SK-N-SH (cell line): Measurements from ENCODE around the gene CHGA. TPM values are rescaled to one million over a fixed set of nuclear protein-coding genes. Genes with fewer than 3 reads are reported as not detected.
A peak's percentile ranks its signal among the peaks of the same experiment; 100 is the strongest.

Experiments used
- CTCF ChIA-PET: fragments of 300-600, 350-600 bp; formaldehyde crosslinking; extraction: SDS; loops from one replicate; lab custom pipeline; 2021; lab: Yijun Ruan, JAX
- POLR2A ChIA-PET: fragments of 350-600 bp; sonication (Branson Sonifier 250); formaldehyde crosslinking; extraction: SDS; loops from one replicate; lab custom pipeline; 2020; ENCODE audit warnings: antibody characterized with exemption, inconsistent platforms; lab: Yijun Ruan, JAX
- DNase-seq: peaks from one replicate; pipeline ENCODE4 v3.0.0; 2012
- H2AFZ ChIP-seq: fragments of 200-600 bp; sonication (generic); 2 replicates; pipeline ENCODE4 v1.8.1; 2016; ENCODE audit warnings: antibody characterized with exemption, mild to moderate bottlenecking, low read depth
- H3F3A ChIP-seq: fragments of 200-600 bp; sonication (generic); replicated peaks from 2 replicates; pipeline ENCODE3; 2016; ENCODE audit warnings: antibody characterized with exemption, mild to moderate bottlenecking; ENCODE audit not compliant: insufficient read depth
- H3K27ac ChIP-seq, 2 experiments: fragments of 200-500 bp in 1 of 2; fragments of 200-600 bp in 1 of 2; sonication (Bioruptor generic) in 1 of 2; sonication (generic), shearing (Covaris generic) in 1 of 2; 2 replicates each; pipeline versions ENCODE4 v1.5.1 to v1.6.1; 2014 to 2016; ENCODE audit warnings: low read depth in 2 of 2, inconsistent platforms in 1 of 2, low read length in 1 of 2, mild to moderate bottlenecking in 1 of 2, mixed read lengths in 1 of 2
- H3K27me3 ChIP-seq: fragments of 200-600 bp; sonication (generic), shearing (Covaris generic); 2 replicates; pipeline ENCODE4 v1.6.1; 2016; ENCODE audit warnings: mixed run types; ENCODE audit not compliant: insufficient read depth
- H3K36me3 ChIP-seq, 2 experiments: fragments of 200-500 bp in 1 of 2; fragments of 200-600 bp in 1 of 2; sonication (Bioruptor generic) in 1 of 2; sonication (generic) in 1 of 2; replicated peaks in 1 of 2; 2 replicates each; pipeline versions ENCODE3 to v1.5.1; 2014 to 2016; ENCODE audit warnings: low read length in 1 of 2, mild to moderate bottlenecking in 1 of 2; ENCODE audit not compliant: insufficient read depth in 2 of 2, control insufficient read depth in 1 of 2
- H3K4me1 ChIP-seq, 2 experiments: fragments of 200-500 bp in 1 of 2; fragments of 200-600 bp in 1 of 2; sonication (Bioruptor generic) in 1 of 2; sonication (generic), shearing (Covaris generic) in 1 of 2; 2 replicates each; pipeline versions ENCODE4 v1.5.1 to v1.6.1; 2014 to 2016; ENCODE audit warnings: low read depth in 1 of 2, low read length in 1 of 2, mixed run types in 1 of 2; ENCODE audit not compliant: insufficient read depth in 2 of 2, control insufficient read depth in 1 of 2
- H3K4me2 ChIP-seq: fragments of 200-600 bp; sonication (generic), shearing (Covaris generic); 2 replicates; pipeline ENCODE4 v1.6.1; 2017; ENCODE audit warnings: mixed run types
- H3K4me3 ChIP-seq, 2 experiments: fragments of 200-500 bp in 1 of 2; fragments of 200-600 bp in 1 of 2; sonication (Bioruptor generic) in 1 of 2; sonication (generic), shearing (Covaris generic) in 1 of 2; 2 replicates each; pipeline versions ENCODE4 v1.5.1 to v1.8.1; 2014 to 2016; ENCODE audit warnings: low read depth in 2 of 2, inconsistent platforms in 1 of 2, low read length in 1 of 2, mild to moderate bottlenecking in 1 of 2, mixed read lengths in 1 of 2, moderate library complexity in 1 of 2
- H3K79me2 ChIP-seq: fragments of 200-600 bp; sonication (generic); 2 replicates; pipeline ENCODE4 v1.8.1; 2017; ENCODE audit warnings: mild to moderate bottlenecking; ENCODE audit not compliant: insufficient read depth
- H3K9ac ChIP-seq: fragments of 200-600 bp; sonication (generic); 2 replicates; pipeline ENCODE4 v1.6.1; 2017; ENCODE audit warnings: mixed run types
- H3K9me2 ChIP-seq: fragments of 200-600 bp; sonication (generic); 2 replicates; pipeline ENCODE4 v1.6.1; 2017; ENCODE audit warnings: mixed run types
- H3K9me3 ChIP-seq: fragments of 200-600 bp; sonication (generic); 2 replicates; pipeline ENCODE4 v1.6.1; 2017; ENCODE audit warnings: mixed run types, mild to moderate bottlenecking, moderate library complexity
- H4K20me1 ChIP-seq: fragments of 200-600 bp; sonication (generic); 2 replicates; pipeline ENCODE4 v1.6.1; 2017; ENCODE audit warnings: mild to moderate bottlenecking, mixed run types; ENCODE audit not compliant: insufficient read depth
- ELF1 ChIP-seq: IDR thresholded peaks from 2 replicates; pipeline ENCODE4 v1.4.0; 2012
- EZH2phosphoT487 ChIP-seq: fragments of 200-600 bp; sonication (generic); IDR thresholded peaks from 2 replicates; pipeline ENCODE4 v1.6.1; 2017; ENCODE audit warnings: low read depth, mixed run types, mild to moderate bottlenecking, antibody characterized with exemption, moderate library complexity, borderline replicate concordance
- FOXM1 ChIP-seq: IDR thresholded peaks from 2 replicates; pipeline ENCODE4 v1.4.0; 2012; ENCODE audit warnings: low read depth, mild to moderate bottlenecking
- GABPA ChIP-seq: IDR thresholded peaks from 2 replicates; pipeline ENCODE4 v1.4.0; 2012; ENCODE audit warnings: low read depth, mild to moderate bottlenecking
- JUND ChIP-seq: IDR thresholded peaks from 2 replicates; pipeline ENCODE4 v1.4.0; 2012
- NRF1 ChIP-seq: IDR thresholded peaks from 2 replicates; pipeline ENCODE4 v1.6.1; 2012; ENCODE audit warnings: low read depth, mild to moderate bottlenecking, low read length
- RFX5 ChIP-seq: IDR thresholded peaks from 2 replicates; pipeline ENCODE4 v1.6.1; 2012; ENCODE audit warnings: mild to moderate bottlenecking, improper control_type of control experiment, low read length
- RXRA ChIP-seq: IDR thresholded peaks from 2 replicates; pipeline ENCODE4 v1.4.0; 2012; ENCODE audit warnings: low read depth, mild to moderate bottlenecking, borderline replicate concordance
- TCF12 ChIP-seq: IDR thresholded peaks from 2 replicates; pipeline ENCODE4 v1.4.0; 2012
- TEAD4 ChIP-seq: IDR thresholded peaks from 2 replicates; pipeline ENCODE4 v1.4.0; 2012; ENCODE audit warnings: mild to moderate bottlenecking, borderline replicate concordance; ENCODE audit not compliant: insufficient read depth
- USF1 ChIP-seq: IDR thresholded peaks from 2 replicates; pipeline ENCODE4 v1.4.0; 2012; ENCODE audit warnings: low read depth, borderline replicate concordance
- WGBS: methylation state at CpG from one replicate; pipeline ENCODE4 v1.1.6; 2017; ENCODE audit warnings: low lambda C conversion rate; 5-methylcytosine and 5-hydroxymethylcytosine counted together
- polyA plus RNA-seq, 3 experiments: library from polyadenylated mRNA; depleted of rRNA; stranded (reverse); fragments of >200 nt; gene quantifications; 2 replicates each; pipeline ENCODE4 v1.2.3, GENCODE V29; 2012
- TF ChIP-seq, protein P1 (sequence below): fragments of 150-350 bp; IDR thresholded peaks from 2 replicates; pipeline ENCODE4 v1.6.1; 2017; ENCODE audit warnings: antibody characterized with exemption, low read length, low read depth, borderline replicate concordance
- TF ChIP-seq, protein P2 (sequence below): IDR thresholded peaks from 2 replicates; pipeline ENCODE4 v1.4.0; 2012; ENCODE audit warnings: low read depth, borderline replicate concordance

The CHGA gene
- polyA plus RNA-seq, 1 of the 3 experiments (the other 2 are of a cell fraction) = 5.6 TPM

DNA sequence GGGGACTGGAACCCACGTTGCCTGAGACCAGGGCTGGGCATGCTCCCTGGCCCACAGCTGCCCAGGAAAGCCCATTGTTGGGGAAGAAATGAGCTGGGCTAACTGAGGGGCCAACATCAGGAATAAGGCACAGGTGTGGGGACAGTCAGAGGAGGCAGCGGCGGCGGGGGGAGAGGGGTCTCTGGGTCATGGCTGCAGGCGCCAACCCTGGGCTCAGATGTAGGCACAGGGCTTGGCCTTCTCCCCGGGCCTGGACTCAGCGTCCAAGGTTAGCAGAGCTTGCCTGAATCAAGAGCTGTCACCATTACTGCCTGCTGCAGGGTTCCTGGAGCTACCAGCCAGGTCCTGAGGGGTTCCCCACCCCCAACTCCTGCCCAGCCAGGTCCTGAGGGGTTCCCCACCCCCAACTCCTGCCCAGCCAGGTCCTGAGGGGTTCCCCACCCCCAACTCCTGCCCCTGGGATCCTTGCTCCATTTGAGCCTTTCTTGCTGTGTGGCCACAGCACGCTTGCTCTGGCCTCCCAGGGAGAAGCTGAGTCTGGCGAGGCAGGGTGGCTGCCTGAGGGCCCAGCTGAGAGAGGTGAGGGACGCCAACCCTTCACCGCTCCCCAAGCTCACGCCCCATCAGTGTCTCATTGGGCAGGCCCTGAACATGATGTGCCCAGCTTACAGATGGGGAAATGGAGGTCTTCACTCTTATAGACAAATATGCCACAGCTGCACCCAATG is 6.2 kb downstream of the CHGA start:
- POLR2A ChIA-PET = interaction anchor here (1.0 to 9.8 kb wide), 10 partner anchors 9 to 95 kb away, joined by 3 to 288 read pairs (median 5); no protein-coding TSS in a partner anchor
- peak overlapping the region in 1 of 2 experiments; percentile 50; a peak in 2 of 4 replicates for H3K27ac ChIP-seq
- H3K4me3 ChIP-seq = no peak overlapping the region; a peak in 1 of 4 replicates
- WGBS = 60% methylated on average over 8 of the region's 12 CpGs
- no peaks in the 10 kb centered on the region; the same call in 1 of the 2 replicates for H3K27me3 ChIP-seq
- no peak for DNase-seq
- CTCF ChIA-PET = interaction anchor here (1.0 to 7.5 kb wide), 4 partner anchors 44 to 210 kb away, joined by 3 to 56 read pairs (median 18); no protein-coding TSS in a partner anchor
- H2AFZ ChIP-seq = no peak overlapping the region
- no peaks in the 10 kb centered on the region for H3K9me3 ChIP-seq
- no peaks in the 10 kb centered on the region for H3F3A ChIP-seq
- no peaks in the 10 kb centered on the region for H3K9me2 ChIP-seq
- TF ChIP-seq EZH2phosphoT487 = no peak
- TF ChIP-seq USF1 = no peak
- TF ChIP-seq TEAD4 = no peak
- no peak for TF ChIP-seq FOXM1
- TF ChIP-seq ELF1 = no peak
- TF ChIP-seq JUND = no peak
- TF ChIP-seq GABPA = no peak
- TF ChIP-seq TCF12 = no peak
- no peak for TF ChIP-seq NRF1
- no peak for TF ChIP-seq RXRA
- TF ChIP-seq, protein P1, sequence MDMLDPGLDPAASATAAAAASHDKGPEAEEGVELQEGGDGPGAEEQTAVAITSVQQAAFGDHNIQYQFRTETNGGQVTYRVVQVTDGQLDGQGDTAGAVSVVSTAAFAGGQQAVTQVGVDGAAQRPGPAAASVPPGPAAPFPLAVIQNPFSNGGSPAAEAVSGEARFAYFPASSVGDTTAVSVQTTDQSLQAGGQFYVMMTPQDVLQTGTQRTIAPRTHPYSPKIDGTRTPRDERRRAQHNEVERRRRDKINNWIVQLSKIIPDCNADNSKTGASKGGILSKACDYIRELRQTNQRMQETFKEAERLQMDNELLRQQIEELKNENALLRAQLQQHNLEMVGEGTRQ = no peak
- no peak for TF ChIP-seq RFX5
- TF ChIP-seq, protein P2, sequence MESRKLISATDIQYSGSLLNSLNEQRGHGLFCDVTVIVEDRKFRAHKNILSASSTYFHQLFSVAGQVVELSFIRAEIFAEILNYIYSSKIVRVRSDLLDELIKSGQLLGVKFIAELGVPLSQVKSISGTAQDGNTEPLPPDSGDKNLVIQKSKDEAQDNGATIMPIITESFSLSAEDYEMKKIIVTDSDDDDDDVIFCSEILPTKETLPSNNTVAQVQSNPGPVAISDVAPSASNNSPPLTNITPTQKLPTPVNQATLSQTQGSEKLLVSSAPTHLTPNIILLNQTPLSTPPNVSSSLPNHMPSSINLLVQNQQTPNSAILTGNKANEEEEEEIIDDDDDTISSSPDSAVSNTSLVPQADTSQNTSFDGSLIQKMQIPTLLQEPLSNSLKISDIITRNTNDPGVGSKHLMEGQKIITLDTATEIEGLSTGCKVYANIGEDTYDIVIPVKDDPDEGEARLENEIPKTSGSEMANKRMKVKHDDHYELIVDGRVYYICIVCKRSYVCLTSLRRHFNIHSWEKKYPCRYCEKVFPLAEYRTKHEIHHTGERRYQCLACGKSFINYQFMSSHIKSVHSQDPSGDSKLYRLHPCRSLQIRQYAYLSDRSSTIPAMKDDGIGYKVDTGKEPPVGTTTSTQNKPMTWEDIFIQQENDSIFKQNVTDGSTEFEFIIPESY = no peak
- no peaks in the 10 kb centered on the region for H3K79me2 ChIP-seq
- H3K4me1 ChIP-seq = peaks cover 0 to 89% of the 10 kb centered on the region in 2 experiments; a peak in 2 of 4 replicates
- no peak overlapping the region for H3K9ac ChIP-seq
- no peak overlapping the region for H3K4me2 ChIP-seq
- no peaks in the 10 kb centered on the region for H4K20me1 ChIP-seq
- H3K36me3 ChIP-seq = peaks cover 0 to 2% of the 10 kb centered on the region in 2 experiments
